Loucy (cell line): Measurements from ENCODE around the gene CGB7.
"Not testable (repeated sequence)": the region's sequence is repeated elsewhere in the genome, so short reads cannot be mapped to it uniquely, and the experiment has no call there.

Experiments used
- H2AFZ ChIP-seq: fragments of 200-600 bp; sonication (generic); 2 replicates; pipeline ENCODE4 v1.6.0; 2016; ENCODE audit warnings: antibody characterized with exemption, mild to moderate bottlenecking, low read length, moderate library complexity
- H3F3A ChIP-seq: fragments of 200-600 bp; 2 replicates; pipeline ENCODE4 v1.6.0; 2016; ENCODE audit warnings: antibody characterized with exemption, low read depth, mild to moderate bottlenecking
- H3K27me3 ChIP-seq: fragments of 200-600 bp; sonication (generic); 2 replicates; pipeline ENCODE4 v1.6.1; 2014; ENCODE audit warnings: low read length, mild to moderate bottlenecking; ENCODE audit not compliant: insufficient read depth, poor library complexity, severe bottlenecking
- H3K36me3 ChIP-seq: fragments of 200-600 bp; sonication (generic); 2 replicates; pipeline ENCODE4 v1.6.1; 2016; ENCODE audit warnings: low read length; ENCODE audit not compliant: insufficient read depth
- H3K4me1 ChIP-seq: fragments of 200-600 bp; sonication (generic); 2 replicates; pipeline ENCODE4 v1.5.1; 2014; ENCODE audit warnings: low read length, mild to moderate bottlenecking; ENCODE audit not compliant: insufficient read depth, poor library complexity, severe bottlenecking
- H3K4me2 ChIP-seq: fragments of 200-600 bp; sonication (generic); 2 replicates; pipeline ENCODE4 v1.6.0; 2014; ENCODE audit warnings: antibody characterized with exemption, low read length, low read depth, mild to moderate bottlenecking; ENCODE audit not compliant: poor library complexity, severe bottlenecking
- H3K4me3 ChIP-seq: fragments of 200-600 bp; sonication (generic); 2 replicates; pipeline ENCODE4 v1.5.1; 2014; ENCODE audit warnings: low read length, mild to moderate bottlenecking, mixed read lengths; ENCODE audit not compliant: poor library complexity, severe bottlenecking
- H3K79me2 ChIP-seq: fragments of 200-600 bp; sonication (generic); 2 replicates; pipeline ENCODE4 v1.6.1; 2014; ENCODE audit warnings: low read length; ENCODE audit not compliant: insufficient read depth
- H3K9ac ChIP-seq: fragments of 200-600 bp; sonication (generic); 2 replicates; pipeline ENCODE4 v1.6.0; 2014; ENCODE audit warnings: mild to moderate bottlenecking, low read depth, low read length, moderate library complexity; ENCODE audit not compliant: poor library complexity, severe bottlenecking
- H3K9me2 ChIP-seq: fragments of 200-600 bp; sonication (generic); replicated peaks from 2 replicates; pipeline ENCODE4 v1.6.1; 2016; ENCODE audit warnings: low read depth, low read length, mixed read lengths
- H3K9me3 ChIP-seq: fragments of 200-600 bp; sonication (generic); 2 replicates; pipeline ENCODE4 v1.6.1; 2014; ENCODE audit warnings: mild to moderate bottlenecking, antibody characterized with exemption, low read length, low read depth; ENCODE audit not compliant: insufficient read depth
- H4K20me1 ChIP-seq: fragments of 200-600 bp; sonication (generic); 2 replicates; pipeline ENCODE4 v1.6.0; 2014; ENCODE audit warnings: antibody characterized with exemption, low read length, mild to moderate bottlenecking; ENCODE audit not compliant: insufficient read depth, poor library complexity, severe bottlenecking
- CTCF ChIP-seq: fragments of 200-600 bp; sonication (generic); conservative IDR thresholded peaks from 2 replicates; pipeline ENCODE4 v1.5.1; 2014; ENCODE audit warnings: mild to moderate bottlenecking, antibody characterized with exemption, low read length
- EZH2phosphoT487 ChIP-seq: fragments of 200-600 bp; IDR thresholded peaks from 2 replicates; pipeline ENCODE4 v1.6.1; 2018; ENCODE audit warnings: antibody characterized with exemption, mild to moderate bottlenecking, moderate library complexity, borderline replicate concordance

Gene CGB7

GRCh38 chr19:49019242-49019932 is 38.2 kb downstream of the CGB7 start:
- Histone ChIP-seq H3K9ac (no peak overlapping the region), H3K9me3 (no peaks in the 10 kb centered on the region), H4K20me1 (no peaks in the 10 kb centered on the region), H2AFZ (no peak overlapping the region), H3K27me3 (no peaks in the 10 kb centered on the region), H3K4me1 (peaks cover 7% of the 10 kb centered on the region), H3K79me2 (no peaks in the 10 kb centered on the region), H3K9me2 (no peaks in the 10 kb centered on the region), H3F3A (no peaks in the 10 kb centered on the region), H3K4me2 (no peak overlapping the region), H3K4me3 (no peak overlapping the region), H3K36me3 (peaks cover 18% of the 10 kb centered on the region; the same call in 1 of the 2 replicates)
- TF ChIP-seq EZH2phosphoT487 (no peak), CTCF (no peak; the same call in 1 of the 2 replicates)

GRCh38 chr19:49018388-49019241 is 38.9 kb downstream of the CGB7 start:
- H3K4me3 ChIP-seq, H3K79me2 ChIP-seq, H2AFZ ChIP-seq, H3K27me3 ChIP-seq, H3K4me1 ChIP-seq, H3K9me3 ChIP-seq, H4K20me1 ChIP-seq, H3K9me2 ChIP-seq, H3K4me2 ChIP-seq, H3K9ac ChIP-seq, H3F3A ChIP-seq: not testable (repeated sequence)
- peaks cover 20% of the 10 kb centered on the region; the same call in 1 of the 2 replicates for H3K36me3 ChIP-seq

- H3K9ac ChIP-seq, result no peak overlapping the region
Measured at GRCh38 chr19:49017666-49018351, 39.7 kb downstream of the CGB7 start.

More at GRCh38 chr19:49017666-49018351, 39.7 kb downstream of the CGB7 start:
- H3K9me2 ChIP-seq, result no peaks in the 10 kb centered on the region
- H3F3A ChIP-seq, result no peaks in the 10 kb centered on the region
- no peak; the same call in 1 of the 2 replicates for TF ChIP-seq CTCF
- TF ChIP-seq EZH2phosphoT487, result no peak
- no peak overlapping the region for H2AFZ ChIP-seq
- H3K4me2 ChIP-seq, result no peak overlapping the region
- peaks cover 20% of the 10 kb centered on the region; the same call in 1 of the 2 replicates for H3K36me3 ChIP-seq
- no peaks in the 10 kb centered on the region for H3K79me2 ChIP-seq
- no peaks in the 10 kb centered on the region for H4K20me1 ChIP-seq
- H3K27me3 ChIP-seq, result no peaks in the 10 kb centered on the region
- peaks cover 7% of the 10 kb centered on the region for H3K4me1 ChIP-seq
- H3K9me3 ChIP-seq, result no peaks in the 10 kb centered on the region
- no peak overlapping the region for H3K4me3 ChIP-seq
